Measurements from ENCODE around the gene CAPN7.

The CAPN7 gene

DNA sequence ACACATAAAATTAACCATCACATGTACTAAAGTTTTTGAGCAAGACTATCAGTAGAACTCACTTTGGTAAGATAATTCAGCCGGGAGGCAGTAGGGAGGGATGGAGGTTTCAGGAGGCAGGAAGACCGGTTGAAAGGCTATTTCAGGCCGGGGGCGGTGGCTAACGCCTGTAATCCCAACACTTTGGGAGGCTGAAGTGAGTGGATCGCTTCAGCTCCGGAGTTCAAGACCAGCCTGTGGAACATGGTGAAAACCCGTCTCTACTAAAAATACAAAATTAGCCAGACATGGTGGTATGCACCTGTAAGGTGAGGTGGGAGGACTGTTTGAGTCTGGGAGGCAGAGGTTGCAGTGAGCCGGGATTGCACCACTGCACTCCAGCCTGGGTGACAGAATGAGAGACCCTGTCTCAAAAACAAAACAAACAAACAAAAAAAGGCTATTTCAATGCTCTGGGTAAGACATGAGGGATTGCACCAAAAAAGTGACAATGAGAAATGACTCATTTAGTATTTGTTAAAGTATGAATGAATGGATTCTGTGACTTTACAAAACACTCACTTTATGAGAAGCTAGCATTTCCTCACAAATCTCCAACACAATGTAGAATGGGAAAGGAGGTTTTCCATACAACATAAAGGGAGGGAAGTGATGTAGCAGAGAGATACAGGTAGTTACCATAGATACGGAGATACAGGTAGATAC, 82.4 kb downstream of the CAPN7 start:
- no peak overlapping the region for H3K18ac ChIP-seq (ENCODE audit: low read depth in 1 of 2, low read length in 2 of 2)
- H3K27me3 ChIP-seq (ENCODE audit: control insufficient read depth in 1 of 2, insufficient read depth in 1 of 2, low read length in 2 of 2) = no peaks in the 10 kb centered on the region
- peak overlapping the region; percentile 73 for H3K9ac ChIP-seq (ENCODE audit: low read length)
- no peak overlapping the region for H2AK5ac ChIP-seq (ENCODE audit: low read length, severe bottlenecking)
- H2BK12ac ChIP-seq (ENCODE audit: low read length in 2 of 2) = no peak overlapping the region
- H3K14ac ChIP-seq (ENCODE audit: low read length in 2 of 2) = no peak overlapping the region
- peaks cover 9% of the 10 kb centered on the region for H3K79me1 ChIP-seq (replicated peaks; ENCODE audit: low read length, poor library complexity, severe bottlenecking)
- no peak overlapping the region for H4K91ac ChIP-seq (ENCODE audit: low read length)
- no peak overlapping the region for H2AFZ ChIP-seq (ENCODE audit: low read depth, low read length)
- 99% methylated on average over 9 of the region's 10 CpGs for WGBS
- H3K23ac ChIP-seq (ENCODE audit: low read length in 2 of 2) = no peak overlapping the region
- no peaks in the 10 kb centered on the region for H3K9me3 ChIP-seq (ENCODE audit: control insufficient read depth, low read length)
- H3K4me3 ChIP-seq (ENCODE audit: insufficient read depth in 1 of 2, low read depth in 1 of 2, low read length in 2 of 2) = no peak overlapping the region
- no peak overlapping the region for H2BK15ac ChIP-seq (ENCODE audit: low read depth, poor library complexity, severe bottlenecking)
- H2BK120ac ChIP-seq (ENCODE audit: low read depth, low read length) = no peak overlapping the region
- H4K8ac ChIP-seq (ENCODE audit: low read length) = no peak overlapping the region
- H3K36me3 ChIP-seq (ENCODE audit: control insufficient read depth in 1 of 2, insufficient read depth in 2 of 2, low read depth in 1 of 2, low read length in 2 of 2) = peaks cover 2 to 52% of the 10 kb centered on the region in 2 experiments
- H2BK5ac ChIP-seq (ENCODE audit: low read depth, low read length, poor library complexity, severe bottlenecking) = no peak overlapping the region
- no peak overlapping the region for H3K4ac ChIP-seq (ENCODE audit: low read depth in 1 of 2, low read length in 2 of 2)
- H3K27ac ChIP-seq (ENCODE audit: low read length, poor library complexity, severe bottlenecking) = no peak overlapping the region
- DNase-seq = no peak
- H3K4me1 ChIP-seq (ENCODE audit: control insufficient read depth, insufficient read depth, low read depth, low read length) = peaks cover 6% of the 10 kb centered on the region
- H3K4me2 ChIP-seq (ENCODE audit: low read length, poor library complexity, severe bottlenecking) = no peak overlapping the region

DNA sequence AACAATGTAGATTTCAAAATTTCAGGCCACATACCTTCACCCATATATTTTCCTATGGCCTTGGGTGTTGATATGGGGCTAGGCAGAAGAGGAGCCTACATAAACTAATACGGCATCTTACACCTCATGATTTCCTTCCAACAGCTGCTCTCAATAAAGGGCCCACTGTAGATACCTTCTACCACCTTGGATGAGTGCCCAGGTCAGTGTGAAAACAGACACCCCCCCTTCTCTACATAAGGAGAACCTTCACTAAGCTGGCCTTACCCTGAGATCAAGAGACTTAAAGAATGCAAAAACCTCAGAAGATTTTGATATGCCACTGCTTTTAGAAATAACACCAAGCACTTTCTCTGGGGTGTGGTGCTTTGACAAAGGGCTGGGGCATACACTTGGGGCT, 83.6 kb downstream of the CAPN7 start:
- peaks cover 10% of the 10 kb centered on the region for H3K4me1 ChIP-seq (ENCODE audit: control insufficient read depth, insufficient read depth, low read depth, low read length)
- no peak overlapping the region for H3K9ac ChIP-seq (ENCODE audit: low read length)
- no peak for DNase-seq
- H3K14ac ChIP-seq (ENCODE audit: low read length in 2 of 2) = no peak overlapping the region
- WGBS = 97% methylated on average over 1 of the region's 1 CpG
- no peak overlapping the region for H3K4me2 ChIP-seq (ENCODE audit: low read length, poor library complexity, severe bottlenecking)
- H3K23ac ChIP-seq (ENCODE audit: low read length in 2 of 2) = no peak overlapping the region
- H3K4ac ChIP-seq (ENCODE audit: low read depth in 1 of 2, low read length in 2 of 2) = no peak overlapping the region
- H3K27me3 ChIP-seq (ENCODE audit: control insufficient read depth in 1 of 2, insufficient read depth in 1 of 2, low read length in 2 of 2) = no peaks in the 10 kb centered on the region
- H2BK120ac ChIP-seq (ENCODE audit: low read depth, low read length) = no peak overlapping the region
- no peak overlapping the region for H4K91ac ChIP-seq (ENCODE audit: low read length)
- no peak overlapping the region for H3K4me3 ChIP-seq (ENCODE audit: insufficient read depth in 1 of 2, low read depth in 1 of 2, low read length in 2 of 2)
- H2BK5ac ChIP-seq (ENCODE audit: low read depth, low read length, poor library complexity, severe bottlenecking) = no peak overlapping the region
- H2BK15ac ChIP-seq (ENCODE audit: low read depth, poor library complexity, severe bottlenecking) = no peak overlapping the region
- H2AFZ ChIP-seq (ENCODE audit: low read depth, low read length) = no peak overlapping the region
- no peak overlapping the region for H3K18ac ChIP-seq (ENCODE audit: low read depth in 1 of 2, low read length in 2 of 2)
- H4K8ac ChIP-seq (ENCODE audit: low read length) = no peak overlapping the region
- H3K9me3 ChIP-seq (ENCODE audit: control insufficient read depth, low read length) = no peaks in the 10 kb centered on the region
- peaks cover 2 to 51% of the 10 kb centered on the region in 2 experiments for H3K36me3 ChIP-seq (ENCODE audit: control insufficient read depth in 1 of 2, insufficient read depth in 2 of 2, low read depth in 1 of 2, low read length in 2 of 2)
- H2AK5ac ChIP-seq (ENCODE audit: low read length, severe bottlenecking) = no peak overlapping the region
- H2BK12ac ChIP-seq (ENCODE audit: low read length in 2 of 2) = no peak overlapping the region
- no peak overlapping the region for H3K27ac ChIP-seq (ENCODE audit: low read length, poor library complexity, severe bottlenecking)
- H3K79me1 ChIP-seq (replicated peaks; ENCODE audit: low read length, poor library complexity, severe bottlenecking) = peaks cover 3% of the 10 kb centered on the region

DNA sequence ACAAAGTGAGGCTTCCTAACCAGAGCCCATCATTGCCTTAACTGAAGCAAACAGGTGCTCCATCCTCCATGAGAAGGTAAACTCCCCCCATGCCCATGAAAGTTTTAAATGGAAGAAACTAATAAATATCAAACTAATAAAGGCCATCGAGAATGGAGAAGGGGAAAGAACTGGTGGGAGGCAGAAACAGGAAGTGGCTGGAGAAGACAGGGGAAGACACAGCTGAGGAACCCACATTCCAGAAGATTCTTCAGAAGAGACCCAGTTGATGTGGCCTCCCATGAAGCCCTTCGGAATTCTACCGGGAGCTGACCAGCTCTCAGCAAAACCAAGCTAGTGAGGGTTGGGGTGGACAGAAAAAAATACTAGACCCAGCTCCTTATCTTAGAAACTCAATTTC, 84.7 kb downstream of the CAPN7 start:
- no peak overlapping the region for H2BK15ac ChIP-seq (ENCODE audit: low read depth, poor library complexity, severe bottlenecking)
- no peak overlapping the region for H4K8ac ChIP-seq (ENCODE audit: low read length)
- peaks cover 2 to 47% of the 10 kb centered on the region in 2 experiments for H3K36me3 ChIP-seq (ENCODE audit: control insufficient read depth in 1 of 2, insufficient read depth in 2 of 2, low read depth in 1 of 2, low read length in 2 of 2)
- no peak overlapping the region for H2BK12ac ChIP-seq (ENCODE audit: low read length in 2 of 2)
- H3K9me3 ChIP-seq (ENCODE audit: control insufficient read depth, low read length) = no peaks in the 10 kb centered on the region
- H3K18ac ChIP-seq (ENCODE audit: low read depth in 1 of 2, low read length in 2 of 2) = no peak overlapping the region
- H3K4me2 ChIP-seq (ENCODE audit: low read length, poor library complexity, severe bottlenecking) = no peak overlapping the region
- no peak overlapping the region for H3K14ac ChIP-seq (ENCODE audit: low read length in 2 of 2)
- H3K79me1 ChIP-seq (replicated peaks; ENCODE audit: low read length, poor library complexity, severe bottlenecking) = peaks cover 2% of the 10 kb centered on the region
- no peak overlapping the region for H2BK5ac ChIP-seq (ENCODE audit: low read depth, low read length, poor library complexity, severe bottlenecking)
- no peak overlapping the region for H2BK120ac ChIP-seq (ENCODE audit: low read depth, low read length)
- H3K9ac ChIP-seq (ENCODE audit: low read length) = no peak overlapping the region
- H3K27ac ChIP-seq (ENCODE audit: low read length, poor library complexity, severe bottlenecking) = no peak overlapping the region
- H3K4ac ChIP-seq (ENCODE audit: low read depth in 1 of 2, low read length in 2 of 2) = no peak overlapping the region
- H3K23ac ChIP-seq (ENCODE audit: low read length in 2 of 2) = no peak overlapping the region
- 95% methylated on average over 3 of the region's 3 CpGs for WGBS
- no peak overlapping the region for H2AK5ac ChIP-seq (ENCODE audit: low read length, severe bottlenecking)
- H3K4me1 ChIP-seq (ENCODE audit: control insufficient read depth, insufficient read depth, low read depth, low read length) = peaks cover 13% of the 10 kb centered on the region
- no peak overlapping the region for H4K91ac ChIP-seq (ENCODE audit: low read length)
- no peak for DNase-seq
- no peak overlapping the region for H2AFZ ChIP-seq (ENCODE audit: low read depth, low read length)
- H3K4me3 ChIP-seq (ENCODE audit: insufficient read depth in 1 of 2, low read depth in 1 of 2, low read length in 2 of 2) = no peak overlapping the region
- H3K27me3 ChIP-seq (ENCODE audit: control insufficient read depth in 1 of 2, insufficient read depth in 1 of 2, low read length in 2 of 2) = no peaks in the 10 kb centered on the region

DNA sequence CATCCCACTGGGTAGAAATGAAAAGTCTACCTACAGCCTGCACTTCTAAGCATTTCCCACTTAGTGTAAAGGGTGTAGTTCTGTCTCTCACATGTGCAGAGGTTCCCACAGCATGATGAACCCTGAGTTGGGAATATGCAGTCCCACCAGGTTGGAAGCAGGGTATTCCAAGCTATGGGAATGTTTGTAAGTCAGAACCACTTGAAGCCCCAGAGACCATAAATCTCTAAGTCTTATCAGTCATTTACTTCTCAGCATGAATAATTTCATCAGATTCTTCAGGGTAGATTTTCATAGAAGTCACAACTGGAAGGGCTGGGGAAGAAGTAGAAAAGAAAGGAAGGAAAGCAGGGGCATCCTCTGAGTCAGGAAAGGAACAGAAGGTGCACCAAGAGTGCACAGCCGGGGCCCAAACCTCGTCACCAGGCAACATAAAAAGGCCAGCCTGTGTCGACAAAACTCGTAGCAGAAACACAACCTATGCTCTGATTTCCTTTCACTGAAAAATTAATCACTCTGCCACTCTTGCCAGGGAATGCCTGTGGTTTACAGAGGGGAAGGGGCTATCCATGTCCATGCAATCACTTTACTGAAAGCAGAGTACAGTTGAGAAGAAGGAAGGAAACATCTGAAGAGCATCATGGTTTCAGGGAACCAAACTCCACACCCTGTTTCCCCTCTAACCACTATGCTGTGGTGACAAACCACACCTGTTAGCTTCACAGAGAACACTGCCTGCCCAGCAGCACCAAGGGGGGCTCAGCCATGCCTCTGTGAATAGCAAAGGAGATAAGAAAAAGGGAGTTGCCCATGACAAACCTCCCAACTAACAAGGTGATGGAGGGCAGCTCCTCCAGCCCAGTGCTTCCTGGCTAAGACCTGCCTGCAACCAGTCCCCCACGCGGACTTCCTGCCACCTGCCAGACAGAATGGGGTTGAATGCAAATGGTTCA, 85.8 kb downstream of the CAPN7 start:
- Histone ChIP-seq H3K4ac (ENCODE audit: low read depth in 1 of 2, low read length in 2 of 2) (no peak overlapping the region), H2BK15ac (ENCODE audit: low read depth, poor library complexity, severe bottlenecking) (no peak overlapping the region), H3K27ac (ENCODE audit: low read length, poor library complexity, severe bottlenecking) (no peak overlapping the region), H3K27me3 (ENCODE audit: control insufficient read depth in 1 of 2, insufficient read depth in 1 of 2, low read length in 2 of 2) (no peaks in the 10 kb centered on the region), H3K23ac (ENCODE audit: low read length in 2 of 2) (peak overlapping the region in 1 of 2 experiments; percentile 77), H3K4me2 (ENCODE audit: low read length, poor library complexity, severe bottlenecking) (no peak overlapping the region), H3K18ac (ENCODE audit: low read depth in 1 of 2, low read length in 2 of 2) (no peak overlapping the region), H3K36me3 (ENCODE audit: control insufficient read depth in 1 of 2, insufficient read depth in 2 of 2, low read depth in 1 of 2, low read length in 2 of 2) (peaks cover 0 to 40% of the 10 kb centered on the region in 2 experiments), H3K79me1 (replicated peaks; ENCODE audit: low read length, poor library complexity, severe bottlenecking) (peaks cover 2% of the 10 kb centered on the region), H4K8ac (ENCODE audit: low read length) (no peak overlapping the region), H2AK5ac (ENCODE audit: low read length, severe bottlenecking) (peak overlapping the region; percentile 57), H3K4me3 (ENCODE audit: insufficient read depth in 1 of 2, low read depth in 1 of 2, low read length in 2 of 2) (no peak overlapping the region), H2BK120ac (ENCODE audit: low read depth, low read length) (peak overlapping the region; percentile 35), H4K91ac (ENCODE audit: low read length) (no peak overlapping the region), H3K14ac (ENCODE audit: low read length in 2 of 2) (no peak overlapping the region), H2AFZ (ENCODE audit: low read depth, low read length) (no peak overlapping the region), H3K9me3 (ENCODE audit: control insufficient read depth, low read length) (no peaks in the 10 kb centered on the region), H3K9ac (ENCODE audit: low read length) (peak overlapping the region; percentile 12), H2BK5ac (ENCODE audit: low read depth, low read length, poor library complexity, severe bottlenecking) (no peak overlapping the region), H3K4me1 (ENCODE audit: control insufficient read depth, insufficient read depth, low read depth, low read length) (peaks cover 13% of the 10 kb centered on the region), H2BK12ac (ENCODE audit: low read length in 2 of 2) (no peak overlapping the region)
- peak; percentile 42 for DNase-seq
- 88% methylated on average over 5 of the region's 6 CpGs for WGBS
